Natural killer cell (primary cell): ENCODE data around the gene CFAP54. TPM values are rescaled to one million over a fixed set of nuclear protein-coding genes. Genes with fewer than 3 reads are reported as not detected.
"Not testable (repeated sequence)": the region's sequence is repeated elsewhere in the genome, so short reads cannot be mapped to it uniquely, and the experiment has no call there.

Experiments used
- ATAC-seq, 3 donors: fragments of 150-1000 bp in 2 of 3; fragments of 200-7000 bp in 1 of 3; cut with Tn5 transposase; 1 replicate in 1 of 3; 2 replicates in 2 of 3; pipeline ENCODE4 v1.10.0; 2021; ENCODE audit warnings: mild to moderate bottlenecking in 2 of 3, moderate library complexity in 2 of 3
- DNase-seq, 2 donors: peaks; one replicate each; pipeline versions ENCODE4 v3.0.0 to v3.0.0-alpha.2; 2013 to 2021; ENCODE audit warnings: mixed read lengths in 1 of 2
- H3K27ac ChIP-seq: one replicate; pipeline ENCODE4 v1.5.1; 2013; ENCODE audit warnings: mild to moderate bottlenecking, low read length
- H3K27me3 ChIP-seq: one replicate; pipeline ENCODE4 v1.6.1; 2013; ENCODE audit warnings: low read length; ENCODE audit not compliant: control insufficient read depth, insufficient read depth
- H3K36me3 ChIP-seq: one replicate; pipeline ENCODE4 v1.6.1; 2013; ENCODE audit warnings: low read length; ENCODE audit not compliant: control insufficient read depth, insufficient read depth
- H3K4me1 ChIP-seq: one replicate; pipeline ENCODE4 v1.6.1; 2013; ENCODE audit warnings: low read length; ENCODE audit not compliant: control insufficient read depth, insufficient read depth
- H3K4me3 ChIP-seq: one replicate; pipeline ENCODE4 v1.5.1; 2013; ENCODE audit warnings: low read length
- H3K9me3 ChIP-seq: one replicate; pipeline ENCODE4 v1.6.1; 2013; ENCODE audit warnings: low read length; ENCODE audit not compliant: control insufficient read depth, insufficient read depth
- H3K27ac Mint-ChIP-seq, 2 donors: one replicate each; pipeline ENCODE4 v1.8.0; 2022; ENCODE audit warnings: mild to moderate bottlenecking in 2 of 2, mixed read lengths in 2 of 2, moderate library complexity in 1 of 2
- H3K27me3 Mint-ChIP-seq, 2 donors: one replicate each; pipeline ENCODE4 v1.8.0; 2022; ENCODE audit warnings: low read depth in 2 of 2, mixed read lengths in 2 of 2
- H3K36me3 Mint-ChIP-seq: one replicate; pipeline ENCODE4 v1.8.0; 2022; ENCODE audit warnings: mixed read lengths
- H3K4me1 Mint-ChIP-seq, 2 donors: one replicate each; pipeline ENCODE4 v1.8.0; 2022; ENCODE audit warnings: mixed read lengths in 2 of 2
- H3K4me3 Mint-ChIP-seq: one replicate; pipeline ENCODE4 v1.8.0; 2022; ENCODE audit warnings: mild to moderate bottlenecking, moderate library complexity, mixed read lengths
- H3K9me3 Mint-ChIP-seq, 2 donors: one replicate each; pipeline ENCODE4 v1.8.0; 2022; ENCODE audit warnings: mixed read lengths in 2 of 2
- CTCF ChIP-seq: fragments of 200-600 bp; IDR thresholded peaks from one replicate; pipeline ENCODE4 v1.8.0; 2022; ENCODE audit warnings: antibody characterized with exemption
- WGBS: methylation state at CpG from one replicate; pipeline ENCODE4 v1.1.7; 2013; ENCODE audit warnings: missing lambda C conversion rate; ENCODE audit not compliant: insufficient coverage; 5-methylcytosine and 5-hydroxymethylcytosine counted together
- intact Hi-C: fragments of 100-400 bp; cut with micrococcal nuclease; formaldehyde crosslinking; loops from one replicate; pipeline ENCODE4 v1.14.2; 2022
- total RNA-seq, 4 donors: library from RNA; stranded (reverse); fragments of 120-200 nt in 1 of 4; gene quantifications; one replicate each; pipeline versions ENCODE4 v1.2.3 to v1.2.4, GENCODE V29; 2013 to 2022

CFAP54 gene
- total RNA-seq, 3 donors from 2014 or later (not counting 1 experiment from before 2014, with no cell fraction given), result 0.56 to 1.5 (median 1.2) TPM

GRCh38 chr12:96652870-96653269 lies 163.5 kb downstream of the CFAP54 start:
- H3K4me1 Mint-ChIP-seq, result no peaks in the 10 kb centered on the region
- H3K27me3 Mint-ChIP-seq, result peaks cover 8 to 20% of the 10 kb centered on the region in 2 donors
- Histone ChIP-seq H3K36me3 (no peaks in the 10 kb centered on the region), H3K4me3 (no peak overlapping the region), H3K27me3 (no peaks in the 10 kb centered on the region), H3K9me3 (no peaks in the 10 kb centered on the region), H3K27ac (no peak overlapping the region), H3K4me1 (no peaks in the 10 kb centered on the region)
- DNase-seq (no peak), ATAC-seq (no peak)
- no peak for TF ChIP-seq CTCF
- no peaks in the 10 kb centered on the region for H3K36me3 Mint-ChIP-seq
- H3K4me3 Mint-ChIP-seq, result no peak overlapping the region
- intact Hi-C loops, result no loop called here
- 53% methylated on average over 1 of the region's 2 CpGs for WGBS
- H3K27ac Mint-ChIP-seq, result no peak overlapping the region
- no peaks in the 10 kb centered on the region for H3K9me3 Mint-ChIP-seq

- Mint-ChIP-seq H3K27me3 (peaks cover 0 to 13% of the 10 kb centered on the region in 2 donors), H3K4me1 (no peaks in the 10 kb centered on the region), H3K9me3 (no peaks in the 10 kb centered on the region), H3K4me3 (no peak overlapping the region), H3K27ac (no peak overlapping the region), H3K36me3 (no peaks in the 10 kb centered on the region)
- H3K27ac ChIP-seq, result no peak overlapping the region
- no peaks in the 10 kb centered on the region for H3K27me3 ChIP-seq
- no peaks in the 10 kb centered on the region for H3K36me3 ChIP-seq
- no peak overlapping the region for H3K4me3 ChIP-seq
- ATAC-seq (no peak), DNase-seq (no peak)
- no peaks in the 10 kb centered on the region for H3K4me1 ChIP-seq
- no peak for TF ChIP-seq CTCF
- 100% methylated on average over 1 of the region's 1 CpG for WGBS
- intact Hi-C loops, result no loop called here
- no peaks in the 10 kb centered on the region for H3K9me3 ChIP-seq
Observed at GRCh38 chr12:96658075-96658474, 168.7 kb downstream of the CFAP54 start.

- intact Hi-C loops, result no loop called here
- H3K36me3 Mint-ChIP-seq, result no peaks in the 10 kb centered on the region
- Histone ChIP-seq H3K27me3 (no peaks in the 10 kb centered on the region), H3K36me3 (no peaks in the 10 kb centered on the region), H3K9me3 (no peaks in the 10 kb centered on the region), H3K4me3 (no peak overlapping the region), H3K27ac (no peak overlapping the region), H3K4me1 (no peaks in the 10 kb centered on the region)
- H3K9me3 Mint-ChIP-seq, result peaks cover 0 to 5% of the 10 kb centered on the region in 2 donors
- DNase-seq, result no peak
- H3K27me3 Mint-ChIP-seq, result peaks cover 8 to 32% of the 10 kb centered on the region in 2 donors
- TF ChIP-seq CTCF, result no peak
- H3K27ac Mint-ChIP-seq, result no peak overlapping the region
- no peak for ATAC-seq
- WGBS, result 95% methylated on average over 4 of the region's 4 CpGs
- no peak overlapping the region for H3K4me3 Mint-ChIP-seq
- no peaks in the 10 kb centered on the region for H3K4me1 Mint-ChIP-seq
Observed at GRCh38 chr12:96669786-96670185, 180.4 kb downstream of the CFAP54 start.

GRCh38 chr12:96670334-96670899 lies 181.0 kb downstream of the CFAP54 start:
- no peak overlapping the region for H3K27ac Mint-ChIP-seq
- no peak overlapping the region for H3K4me3 Mint-ChIP-seq
- H3K36me3 ChIP-seq, result no peaks in the 10 kb centered on the region
- DNase-seq, result no peak
- H3K4me1 ChIP-seq, result no peaks in the 10 kb centered on the region
- no peaks in the 10 kb centered on the region for H3K36me3 Mint-ChIP-seq
- no peaks in the 10 kb centered on the region for H3K4me1 Mint-ChIP-seq
- peaks cover 8 to 26% of the 10 kb centered on the region in 2 donors for H3K27me3 Mint-ChIP-seq
- no peaks in the 10 kb centered on the region for H3K9me3 ChIP-seq
- ATAC-seq, result no peak
- no peaks in the 10 kb centered on the region for H3K27me3 ChIP-seq
- no peak overlapping the region for H3K27ac ChIP-seq
- H3K9me3 Mint-ChIP-seq, result peaks cover 0 to 5% of the 10 kb centered on the region in 2 donors
- 93% methylated on average over 2 of the region's 3 CpGs for WGBS
- no peak overlapping the region for H3K4me3 ChIP-seq
- TF ChIP-seq CTCF, result no peak
- intact Hi-C loops, result no loop called here

- ATAC-seq, H3K36me3 Mint-ChIP-seq, intact Hi-C loops, H3K36me3 ChIP-seq, H3K4me3 ChIP-seq, H3K4me1 Mint-ChIP-seq, H3K9me3 ChIP-seq, H3K9me3 Mint-ChIP-seq, H3K27me3 ChIP-seq, H3K4me3 Mint-ChIP-seq, H3K27ac ChIP-seq, H3K27ac Mint-ChIP-seq, H3K4me1 ChIP-seq, DNase-seq: not testable (repeated sequence)
- WGBS, result no CpG with 5 or more reads among the region's 3 CpGs
- H3K27me3 Mint-ChIP-seq, result peaks cover 11 to 23% of the 10 kb centered on the region in 2 donors
Observed at GRCh38 chr12:96675519-96675918, 186.1 kb downstream of the CFAP54 start.
